NCI-H1694 (cell line): ENCODE measurements around the gene ECI1.
"Not testable (repeated sequence)": the region's sequence is repeated elsewhere in the genome, so short reads cannot be mapped to it uniquely, and the experiment has no call there.

Experiments used
- DNase-seq: peaks from one replicate; lab custom pipeline; 2025; lab: John Stamatoyannopoulos, UW

Gene ECI1

DNA sequence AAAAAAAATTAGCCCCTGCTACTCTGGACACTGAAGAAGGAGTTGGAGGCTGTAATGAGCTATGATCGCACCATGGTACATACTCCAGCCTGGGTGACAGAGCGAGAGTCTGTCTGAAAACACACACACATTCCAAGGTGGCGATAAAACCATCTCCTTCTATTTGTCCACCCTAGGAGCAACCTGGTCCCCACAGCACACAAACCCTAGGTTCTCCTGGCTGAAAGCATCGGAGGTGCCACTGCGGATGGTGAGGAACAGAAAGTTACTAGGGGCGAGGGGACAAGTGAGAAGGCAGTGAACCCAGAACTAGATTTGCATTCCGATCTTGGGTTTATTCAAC lies 1.4 kb upstream of the ECI1 start:
- no peak for DNase-seq

DNA sequence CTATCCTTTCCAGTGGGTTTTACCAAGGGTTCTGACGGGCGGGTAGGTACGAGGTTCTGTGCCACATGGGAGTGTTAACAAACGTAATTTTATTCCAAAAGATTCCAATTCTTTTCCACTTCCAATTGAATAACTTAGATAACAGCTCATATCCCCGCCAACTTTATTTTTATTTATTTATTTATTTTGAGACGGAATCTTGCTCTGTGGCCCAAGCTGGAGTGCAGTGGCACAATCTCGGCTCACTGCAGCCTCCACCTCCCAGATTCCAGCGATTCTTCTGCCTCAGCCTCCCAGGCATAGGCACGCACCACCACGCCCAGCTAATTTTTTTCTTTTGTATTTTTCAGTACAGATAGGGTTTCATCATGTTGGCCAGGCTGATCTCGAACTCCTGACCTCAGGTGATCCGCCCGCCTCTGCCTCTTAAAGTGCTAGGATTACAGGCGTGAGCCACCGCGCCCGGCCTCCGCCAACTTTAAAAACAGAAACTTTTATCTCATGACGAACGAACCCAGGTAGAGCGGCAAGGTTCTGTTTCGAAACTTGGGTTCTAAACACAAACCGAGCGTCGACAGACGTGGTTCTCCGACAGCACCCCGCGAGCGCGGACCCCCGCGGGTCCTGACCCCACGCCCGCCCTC lies 613 bp downstream of the ECI1 start:
- no peak for DNase-seq

DNA sequence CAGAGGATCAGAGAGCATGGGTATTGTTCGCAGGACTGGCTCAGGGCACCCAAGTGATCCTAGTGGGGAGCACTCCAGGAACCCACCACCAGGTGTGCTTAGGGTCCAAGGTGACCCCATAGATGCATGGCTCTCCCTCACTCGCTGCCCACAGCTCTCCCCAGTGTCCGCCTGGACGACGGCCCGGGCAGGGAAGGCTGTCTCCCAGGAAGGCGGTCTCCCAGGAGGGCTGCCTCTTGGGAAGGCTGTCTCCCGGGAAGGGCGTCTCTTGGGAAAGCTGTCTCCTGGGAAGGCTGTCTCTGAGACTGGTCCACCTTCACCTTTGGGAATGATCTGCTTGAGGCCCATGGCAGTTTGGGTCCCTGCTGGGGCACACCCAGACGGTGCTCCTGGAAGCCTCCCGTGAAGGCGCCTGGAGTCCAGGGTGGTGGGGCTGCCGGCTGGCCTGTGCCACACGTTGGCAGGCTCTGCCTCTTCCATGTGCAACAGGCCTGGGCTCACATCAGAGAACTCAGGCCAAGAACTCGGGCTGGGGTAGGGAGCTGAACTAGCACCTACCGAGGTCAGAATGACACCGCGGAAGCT lies 5.0 kb downstream of the ECI1 start:
- DNase-seq, result no peak

DNA sequence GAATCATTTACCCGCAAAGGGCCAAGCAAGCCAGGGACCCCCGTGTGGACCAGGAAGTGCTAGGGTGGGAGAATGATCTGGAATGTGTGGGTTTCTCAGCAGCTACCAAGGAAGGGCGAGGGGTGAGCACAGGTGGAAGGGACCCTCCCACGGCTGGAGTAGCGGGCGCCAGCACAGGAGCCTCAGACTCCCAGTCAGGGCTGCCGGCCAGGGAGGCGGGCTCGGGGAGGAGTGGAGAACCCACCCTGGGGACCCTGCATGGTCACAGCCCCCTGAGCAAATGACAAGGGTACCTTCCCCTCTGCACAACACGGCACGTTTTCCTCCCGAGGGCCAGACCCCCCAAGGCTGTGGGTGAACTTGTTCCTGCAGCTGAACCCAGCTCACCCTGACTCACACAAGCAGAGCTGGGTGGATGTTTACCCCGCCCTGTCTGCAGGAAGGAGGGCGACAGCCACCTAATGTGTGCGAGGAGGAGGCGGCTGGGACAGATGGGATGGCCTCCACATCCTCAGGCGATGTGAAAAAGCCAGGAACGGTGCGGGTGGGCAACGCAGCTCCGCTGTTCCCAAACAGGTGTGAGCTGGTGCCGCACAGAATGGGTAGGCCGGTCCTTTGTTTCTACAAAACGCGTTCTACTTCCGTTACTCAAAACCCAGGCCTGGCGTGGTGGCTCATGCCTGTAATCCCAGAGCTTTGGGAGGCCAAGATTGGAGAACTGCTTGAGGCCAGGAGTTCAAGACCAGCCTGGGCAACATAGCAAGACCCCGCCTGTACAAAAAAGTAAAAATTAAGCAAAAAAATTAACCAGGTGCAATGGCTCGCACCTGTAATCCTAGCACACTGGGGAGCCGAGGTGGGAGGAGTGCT lies 6.2 kb downstream of the ECI1 start:
- DNase-seq, result no peak

DNA sequence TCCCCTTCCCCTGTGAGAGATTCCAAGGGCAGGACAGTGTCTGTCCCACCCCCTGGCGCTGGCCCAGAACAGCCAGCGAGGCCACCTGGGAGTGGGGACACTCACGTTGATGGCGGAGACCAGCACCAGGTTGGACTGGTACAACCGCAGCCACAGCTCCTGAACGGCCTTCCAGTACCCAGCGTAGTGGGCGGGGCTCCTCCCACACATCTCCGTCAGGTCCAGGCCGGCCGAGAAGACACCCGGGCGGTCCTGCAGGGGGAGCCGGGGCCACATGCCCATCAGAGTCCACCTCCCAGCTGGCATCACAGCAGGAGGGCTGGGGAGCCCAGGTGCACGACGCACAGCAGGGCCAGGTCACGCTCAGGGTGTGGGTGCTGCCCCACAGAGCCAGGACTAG lies 7.1 kb downstream of the ECI1 start:
- no peak for DNase-seq

DNA sequence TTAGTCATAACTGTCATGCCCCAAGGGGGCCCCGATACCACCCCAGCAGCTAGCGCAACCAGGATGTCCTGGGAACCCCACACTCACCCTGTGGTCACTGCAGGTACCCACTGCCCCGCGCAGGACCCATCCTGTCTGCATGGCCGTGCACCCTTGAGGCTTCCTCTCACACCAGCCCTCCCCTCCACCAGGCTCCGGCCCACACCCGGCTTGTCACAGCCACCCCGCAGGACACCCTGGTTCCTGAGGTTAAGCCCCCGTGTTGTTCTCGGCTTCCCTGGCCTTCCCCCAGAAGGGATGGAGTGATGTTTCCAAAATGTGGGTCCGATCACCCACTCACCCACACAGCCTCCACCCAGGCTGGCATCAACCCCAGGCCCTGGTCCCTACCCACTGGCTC lies 7.6 kb downstream of the ECI1 start:
- no peak for DNase-seq

DNA sequence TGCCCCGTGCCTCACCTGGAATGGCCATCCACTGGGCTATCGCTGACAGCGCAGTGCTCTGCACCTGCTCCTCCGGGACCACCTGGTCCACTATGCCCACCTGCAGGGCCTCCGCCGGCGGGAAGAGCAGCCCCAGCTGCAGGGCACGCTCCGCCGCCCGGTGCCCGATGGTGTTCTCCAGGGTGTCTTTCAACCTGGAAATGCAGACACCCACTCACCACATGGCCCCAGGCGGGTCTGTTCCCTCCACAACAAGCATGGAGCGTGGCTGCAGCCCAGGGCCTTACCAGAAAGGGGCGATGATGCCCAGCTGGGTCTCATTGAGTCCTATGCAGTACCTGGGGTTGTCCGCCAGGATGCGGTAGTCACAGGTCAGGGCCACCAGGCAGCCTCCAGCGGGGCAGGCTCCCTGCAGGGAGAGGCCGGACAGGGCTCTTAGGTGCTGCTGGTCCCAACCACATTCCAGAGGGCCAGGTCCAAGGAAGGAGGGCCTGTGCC lies 8.3 kb downstream of the ECI1 start:
- no peak for DNase-seq

DNA sequence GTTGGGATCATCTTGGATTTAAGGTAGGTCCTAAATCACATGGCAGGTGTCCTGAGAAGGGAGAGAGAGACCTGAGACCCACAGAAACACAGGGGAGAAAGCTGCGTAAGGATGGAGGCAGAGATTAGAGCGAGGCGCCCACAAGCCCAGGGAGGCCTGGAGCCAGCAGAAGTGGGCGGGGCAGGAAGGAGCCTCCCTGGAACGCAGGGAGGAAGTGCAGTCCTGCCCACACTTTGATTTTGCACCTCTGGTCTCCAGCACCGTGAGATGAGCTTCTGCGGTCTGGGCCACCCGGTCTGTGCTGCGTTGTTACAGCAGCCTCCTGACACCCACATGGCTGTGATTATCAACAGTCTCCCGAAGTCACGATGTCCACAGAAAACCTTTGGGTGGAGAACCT lies 8.8 kb downstream of the ECI1 start:
- no peak for DNase-seq

DNA sequence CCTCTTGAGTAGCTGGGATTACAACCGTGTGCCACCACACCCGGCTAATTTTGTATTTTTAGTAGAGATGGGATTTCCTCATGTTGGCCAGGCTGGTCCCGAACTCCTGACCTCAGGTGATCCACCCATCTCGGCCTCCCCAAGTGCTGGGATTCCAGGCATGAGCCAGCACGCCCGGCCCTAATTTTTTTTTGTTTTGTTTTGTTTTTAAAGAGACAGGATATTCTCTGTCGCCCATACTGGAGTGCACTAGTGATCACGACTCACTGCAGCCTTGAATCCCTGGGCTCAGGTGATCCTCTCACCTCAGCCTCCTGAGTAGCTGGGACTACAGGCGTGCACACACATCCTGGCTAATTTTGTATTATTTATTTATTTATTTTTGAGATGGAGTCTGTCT lies 11.1 kb downstream of the ECI1 start:
- DNase-seq, result not testable (repeated sequence)

DNA sequence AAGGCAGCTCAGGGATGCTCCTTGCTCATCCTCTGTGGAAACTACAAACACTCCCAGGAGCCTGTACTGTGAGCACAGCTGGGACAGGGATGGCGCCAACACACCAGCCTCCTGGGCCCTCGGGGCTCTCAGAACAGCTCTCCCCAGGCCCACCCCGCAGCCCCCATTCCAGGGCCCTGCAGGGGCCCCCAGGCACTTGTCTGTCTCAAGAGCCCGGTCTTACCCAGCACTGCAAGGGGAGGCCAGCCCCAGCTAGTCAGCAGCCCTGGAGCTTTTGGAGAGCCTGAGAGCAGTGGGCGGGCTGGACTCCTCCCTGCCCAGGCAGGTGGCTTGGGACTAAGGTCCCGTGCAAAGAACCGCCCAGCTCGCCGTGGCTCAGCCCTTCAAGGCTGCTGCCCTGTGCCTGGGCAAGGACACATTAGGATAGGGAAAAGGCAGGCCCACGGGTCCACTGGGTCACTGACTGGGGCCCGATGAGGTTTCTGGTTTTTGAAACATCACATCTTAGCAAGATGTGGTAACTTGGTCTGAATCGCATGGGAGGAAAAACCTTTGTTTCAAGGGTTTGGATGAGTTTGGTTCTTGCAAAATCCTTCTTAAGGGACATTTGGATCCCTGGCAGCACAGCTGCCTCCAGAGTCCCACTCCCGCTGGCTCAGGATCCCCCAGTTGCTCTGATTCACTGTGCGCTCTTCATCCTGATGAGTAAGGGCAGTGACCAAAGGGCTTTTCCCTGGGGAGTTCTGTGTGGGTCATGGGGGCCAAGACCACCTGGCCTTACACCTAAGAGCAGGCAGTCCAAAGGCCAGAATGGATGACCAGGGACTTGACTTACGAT lies 12.3 kb downstream of the ECI1 start:
- DNase-seq, result no peak

DNA sequence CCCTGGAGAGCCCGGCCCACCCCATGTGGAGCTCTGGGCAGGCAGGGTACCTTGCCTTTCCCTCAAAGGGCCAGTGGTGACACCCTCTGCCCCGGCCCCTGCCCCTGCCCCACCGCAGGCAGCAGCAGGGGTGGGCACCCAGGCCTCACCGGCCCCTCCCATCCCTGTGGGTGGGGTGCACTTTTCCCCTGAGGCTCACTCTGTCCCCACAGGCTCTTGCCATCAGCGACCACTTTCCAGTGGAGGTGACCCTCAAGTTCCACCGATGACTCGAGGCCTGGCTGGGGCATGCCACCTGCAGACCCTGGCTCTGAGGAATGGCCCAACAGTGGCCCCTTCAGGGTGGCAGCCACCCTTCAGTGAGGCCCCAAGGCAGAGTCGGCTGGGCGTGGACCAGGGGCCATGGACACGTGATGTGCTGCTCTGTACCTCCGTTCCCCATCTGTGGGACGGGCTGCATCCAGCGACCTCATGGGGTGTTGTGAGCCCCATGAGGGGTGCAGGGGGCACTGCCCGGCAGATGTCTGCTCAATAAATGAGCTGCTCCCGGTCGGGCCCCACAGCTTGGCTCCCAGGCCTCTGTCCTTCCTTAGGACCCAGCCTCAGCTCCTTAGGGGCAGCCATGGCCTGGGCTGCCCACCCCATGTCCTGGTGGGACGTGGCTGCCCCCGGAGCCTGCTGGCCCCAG lies 13.1 kb downstream of the ECI1 start:
- DNase-seq, result no peak

DNA sequence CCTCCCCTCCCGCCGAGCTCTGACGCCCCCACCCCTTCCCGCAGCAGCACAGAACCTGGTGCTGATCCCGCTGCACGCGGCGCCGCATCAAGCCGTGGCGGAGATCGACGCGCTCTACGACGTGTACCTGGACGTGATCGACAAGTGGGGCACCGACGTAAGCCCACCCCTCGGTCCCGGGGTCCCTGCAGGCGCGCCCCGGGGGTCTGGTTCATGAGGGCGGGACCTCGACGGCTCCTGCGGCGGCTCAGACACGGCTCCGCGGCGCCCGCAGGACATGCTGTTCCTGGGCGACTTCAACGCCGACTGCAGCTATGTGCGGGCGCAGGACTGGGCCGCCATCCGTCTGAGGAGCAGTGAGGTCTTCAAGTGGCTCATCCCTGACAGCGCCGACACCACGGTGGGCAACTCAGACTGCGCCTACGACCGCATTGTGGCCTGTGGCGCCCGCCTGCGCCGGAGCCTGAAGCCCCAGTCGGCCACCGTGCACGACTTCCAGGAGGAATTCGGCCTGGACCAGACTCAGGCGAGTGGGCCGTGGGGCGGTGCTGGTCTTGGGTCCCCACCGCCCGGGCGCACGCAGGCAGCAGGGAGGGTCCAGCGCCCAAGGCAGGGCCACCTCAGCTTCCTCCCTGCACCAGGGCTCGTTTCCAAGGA lies 13.8 kb downstream of the ECI1 start:
- DNase-seq, result no peak

DNA sequence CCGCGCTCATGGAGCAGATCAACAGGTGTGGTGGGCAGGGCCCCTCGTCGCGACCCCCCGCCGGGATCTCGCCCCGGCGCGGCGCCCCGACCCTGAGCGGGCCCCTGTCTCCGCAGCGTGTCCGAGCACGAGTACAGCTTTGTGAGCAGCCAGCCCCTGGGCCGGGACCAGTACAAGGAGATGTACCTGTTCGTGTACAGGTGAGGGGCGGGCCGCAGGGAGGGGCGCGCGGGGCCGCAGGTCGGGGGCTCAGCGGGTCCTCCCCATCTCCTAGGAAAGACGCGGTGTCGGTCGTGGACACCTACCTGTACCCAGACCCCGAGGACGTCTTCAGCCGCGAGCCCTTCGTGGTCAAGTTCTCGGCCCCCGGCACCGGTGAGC lies 14.3 kb downstream of the ECI1 start:
- DNase-seq, result no peak

DNA sequence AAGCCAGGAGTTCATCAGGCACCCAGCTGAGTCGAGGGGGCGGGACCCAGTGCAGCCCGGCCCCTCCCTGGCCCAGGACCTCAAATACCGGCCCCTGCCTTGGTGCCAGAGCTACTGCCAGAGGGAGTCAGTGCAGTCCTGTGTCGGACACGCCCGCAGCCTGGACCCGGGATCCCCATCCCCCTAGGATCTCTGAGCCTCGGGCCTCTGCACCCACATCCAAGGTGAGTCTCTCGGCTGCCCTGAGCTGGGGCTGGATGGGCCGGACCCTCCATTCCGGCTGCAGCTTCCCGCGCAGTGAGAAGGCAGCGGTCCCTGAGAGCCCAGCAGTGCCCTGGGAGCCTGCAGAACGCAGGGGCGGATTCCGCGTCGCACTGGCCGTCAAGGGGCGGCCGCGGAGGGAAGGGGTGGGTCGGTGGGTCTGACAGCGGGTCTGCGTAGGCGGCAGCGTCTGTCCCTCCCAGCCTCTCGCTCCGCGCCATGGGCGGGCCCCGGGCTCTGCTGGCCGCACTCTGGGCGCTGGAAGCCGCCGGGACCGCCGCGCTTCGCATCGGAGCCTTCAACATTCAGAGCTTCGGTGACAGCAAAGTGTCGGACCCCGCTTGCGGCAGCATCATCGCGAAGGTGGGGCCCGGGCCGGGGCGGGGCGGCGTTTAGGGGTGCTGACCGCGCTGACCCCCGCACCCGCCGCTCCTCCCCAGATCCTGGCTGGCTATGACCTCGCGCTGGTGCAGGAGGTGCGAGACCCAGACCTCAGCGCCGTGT lies 14.9 kb downstream of the ECI1 start, which contains the start of gene DNASE1L2:
Gene DNASE1L2, plus strand, starts transcription at position 108 of the 765 bp plus-strand sequence. Its CDS starts 373 bp downstream, at position 481.
- no peak for DNase-seq

DNA sequence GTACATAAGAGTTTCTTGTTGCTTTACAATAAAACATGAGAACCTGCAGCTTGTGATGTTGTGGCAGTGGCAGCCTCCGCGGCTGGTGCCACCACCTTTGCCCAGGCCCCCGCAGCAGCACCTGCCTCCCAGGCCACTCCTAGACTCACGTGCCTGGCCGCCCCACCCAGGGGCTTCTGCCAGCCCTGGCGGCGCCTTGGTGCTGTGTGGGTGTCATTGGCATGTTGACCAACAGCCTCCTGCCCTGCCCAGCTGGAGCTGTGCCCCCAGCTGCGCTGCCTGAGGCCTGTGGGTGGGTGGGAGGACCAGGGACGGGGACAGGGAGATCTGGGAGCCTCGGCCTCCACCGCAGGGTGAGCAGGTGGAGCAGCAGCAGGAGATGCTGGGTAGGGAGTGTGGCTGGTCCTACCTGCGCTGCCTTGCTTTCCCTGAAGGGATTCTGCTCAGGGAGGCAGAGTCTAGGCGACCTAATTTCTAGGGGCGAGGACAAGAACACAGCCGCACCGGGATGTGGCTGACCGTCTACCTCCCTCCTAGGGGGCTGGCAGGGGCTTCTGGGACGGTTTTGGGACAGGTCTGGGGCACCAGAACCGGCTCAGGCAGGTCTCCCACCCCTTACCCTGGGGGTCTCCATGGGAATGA lies 15.6 kb downstream of the ECI1 start:
- DNase-seq, result no peak

DNA sequence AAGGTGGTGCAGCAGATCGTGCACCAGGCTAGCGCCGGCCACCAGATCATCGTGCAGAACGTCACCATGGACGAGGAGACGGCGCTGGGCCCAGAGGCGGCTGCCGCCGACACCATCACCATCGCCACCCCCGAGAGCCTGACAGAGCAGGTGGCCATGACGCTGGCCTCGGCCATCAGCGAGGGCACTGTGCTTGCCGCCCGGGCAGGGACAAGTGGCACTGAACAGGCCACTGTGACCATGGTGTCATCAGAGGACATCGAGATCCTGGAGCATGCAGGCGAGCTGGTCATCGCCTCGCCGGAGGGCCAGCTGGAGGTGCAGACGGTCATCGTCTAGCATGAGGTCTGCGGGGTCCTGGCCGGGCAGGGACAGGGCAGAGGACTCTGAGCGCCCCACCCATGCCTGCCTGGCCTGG lies 16.1 kb downstream of the ECI1 start:
- no peak for DNase-seq

DNA sequence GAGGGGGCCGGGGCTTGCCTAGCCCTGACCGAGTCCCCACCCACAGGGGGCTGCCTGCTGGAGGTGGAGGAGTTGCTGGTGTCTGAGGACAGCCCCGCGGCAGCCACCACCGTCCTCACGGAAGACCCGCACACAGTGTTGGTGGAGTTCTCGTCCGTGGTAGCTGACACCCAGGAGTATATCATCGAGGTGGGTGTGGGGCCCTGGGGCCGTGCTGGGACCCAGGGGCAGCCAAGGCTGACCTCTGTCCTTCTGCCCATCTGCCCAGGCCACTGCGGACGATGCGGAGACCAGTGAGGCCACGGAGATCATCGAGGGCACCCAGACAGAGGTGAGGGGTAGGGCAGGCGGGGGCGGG lies 16.6 kb downstream of the ECI1 start:
- no peak for DNase-seq

DNA sequence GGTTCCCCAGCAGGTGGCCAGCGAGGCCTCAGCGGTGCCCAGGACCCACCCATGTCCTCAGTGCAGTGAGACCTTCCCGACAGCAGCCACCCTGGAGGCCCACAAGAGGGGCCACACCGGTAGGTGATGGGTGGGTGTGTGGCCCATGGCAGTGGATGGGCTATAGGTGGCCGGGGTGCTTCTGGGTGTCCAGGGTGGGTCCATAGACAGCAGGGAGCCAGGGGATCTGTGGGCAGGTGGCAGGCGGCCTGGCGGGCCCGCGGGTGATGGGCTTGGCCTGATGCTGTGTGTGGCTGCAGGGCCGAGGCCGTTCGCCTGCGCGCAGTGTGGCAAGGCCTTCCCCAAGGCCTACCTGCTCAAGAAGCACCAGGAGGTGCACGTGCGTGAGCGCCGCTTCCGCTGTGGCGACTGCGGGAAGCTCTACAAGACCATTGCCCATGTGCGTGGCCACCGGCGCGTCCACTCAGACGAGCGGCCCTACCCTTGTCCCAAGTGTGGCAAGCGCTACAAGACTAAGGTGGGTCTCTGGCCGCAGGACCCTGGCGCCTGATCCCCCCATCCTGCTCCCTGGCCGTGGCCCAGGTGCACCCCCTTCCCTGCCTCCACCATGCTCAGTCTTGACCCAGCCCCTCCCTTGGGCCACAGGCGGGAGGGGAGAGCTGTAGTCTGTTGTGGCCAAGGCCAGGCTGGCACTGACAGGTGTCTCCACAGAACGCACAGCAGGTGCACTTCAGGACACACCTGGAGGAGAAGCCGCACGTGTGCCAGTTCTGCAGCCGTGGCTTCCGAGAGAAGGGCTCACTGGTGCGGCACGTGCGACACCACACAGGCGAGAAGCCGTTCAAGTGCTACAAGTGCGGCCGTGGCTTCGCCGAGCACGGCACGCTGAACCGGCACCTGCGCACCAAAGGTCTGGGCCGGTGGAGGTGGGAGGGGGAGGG lies 17.2 kb downstream of the ECI1 start:
- no peak for DNase-seq
